ENCODE data around the gene CPT1B. TPM values are rescaled to one million over a fixed set of nuclear protein-coding genes. Genes with fewer than 3 reads are reported as not detected.

Gene CPT1B
- total RNA-seq, 1 donor from 2014 or later: 118 TPM

DNA sequence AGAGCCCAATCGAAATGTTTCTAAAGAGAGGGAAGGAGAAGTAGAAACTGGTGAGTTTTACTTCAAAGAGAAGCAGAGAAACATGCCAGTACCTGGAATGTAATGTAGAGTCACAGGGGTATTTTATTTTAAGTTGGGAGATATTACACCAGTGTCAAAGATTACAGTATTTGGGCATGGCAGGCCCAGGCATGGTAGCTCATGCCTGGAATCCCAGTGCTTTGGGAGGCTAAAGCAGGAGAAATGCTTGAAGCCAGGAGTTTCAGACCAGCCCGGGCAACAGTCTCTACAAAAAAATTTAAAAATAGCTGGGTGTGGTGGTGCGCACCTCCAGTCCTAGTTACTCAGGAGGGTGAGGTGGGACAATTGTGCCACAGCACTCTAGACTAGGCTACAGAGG, 18.2 kb downstream of the CPT1B start:
- Mint-ChIP-seq H3K27me3 (ENCODE audit: unreplicated experiment) (peaks cover 14% of the 10 kb centered on the region), H3K27ac (ENCODE audit: unreplicated experiment) (no peak overlapping the region), H3K4me1 (ENCODE audit: low read depth, unreplicated experiment) (peaks cover 6% of the 10 kb centered on the region), H3K36me3 (ENCODE audit: unreplicated experiment) (no peaks in the 10 kb centered on the region), H3K4me3 (ENCODE audit: unreplicated experiment) (no peak overlapping the region), H3K9me3 (ENCODE audit: unreplicated experiment) (peaks cover 2% of the 10 kb centered on the region)
- no peak for DNase-seq
- TF ChIP-seq, protein P1, sequence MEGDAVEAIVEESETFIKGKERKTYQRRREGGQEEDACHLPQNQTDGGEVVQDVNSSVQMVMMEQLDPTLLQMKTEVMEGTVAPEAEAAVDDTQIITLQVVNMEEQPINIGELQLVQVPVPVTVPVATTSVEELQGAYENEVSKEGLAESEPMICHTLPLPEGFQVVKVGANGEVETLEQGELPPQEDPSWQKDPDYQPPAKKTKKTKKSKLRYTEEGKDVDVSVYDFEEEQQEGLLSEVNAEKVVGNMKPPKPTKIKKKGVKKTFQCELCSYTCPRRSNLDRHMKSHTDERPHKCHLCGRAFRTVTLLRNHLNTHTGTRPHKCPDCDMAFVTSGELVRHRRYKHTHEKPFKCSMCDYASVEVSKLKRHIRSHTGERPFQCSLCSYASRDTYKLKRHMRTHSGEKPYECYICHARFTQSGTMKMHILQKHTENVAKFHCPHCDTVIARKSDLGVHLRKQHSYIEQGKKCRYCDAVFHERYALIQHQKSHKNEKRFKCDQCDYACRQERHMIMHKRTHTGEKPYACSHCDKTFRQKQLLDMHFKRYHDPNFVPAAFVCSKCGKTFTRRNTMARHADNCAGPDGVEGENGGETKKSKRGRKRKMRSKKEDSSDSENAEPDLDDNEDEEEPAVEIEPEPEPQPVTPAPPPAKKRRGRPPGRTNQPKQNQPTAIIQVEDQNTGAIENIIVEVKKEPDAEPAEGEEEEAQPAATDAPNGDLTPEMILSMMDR (IDR thresholded peaks at IDR 0.05; ENCODE audit: partially characterized antibody, unreplicated experiment): no peak

DNA sequence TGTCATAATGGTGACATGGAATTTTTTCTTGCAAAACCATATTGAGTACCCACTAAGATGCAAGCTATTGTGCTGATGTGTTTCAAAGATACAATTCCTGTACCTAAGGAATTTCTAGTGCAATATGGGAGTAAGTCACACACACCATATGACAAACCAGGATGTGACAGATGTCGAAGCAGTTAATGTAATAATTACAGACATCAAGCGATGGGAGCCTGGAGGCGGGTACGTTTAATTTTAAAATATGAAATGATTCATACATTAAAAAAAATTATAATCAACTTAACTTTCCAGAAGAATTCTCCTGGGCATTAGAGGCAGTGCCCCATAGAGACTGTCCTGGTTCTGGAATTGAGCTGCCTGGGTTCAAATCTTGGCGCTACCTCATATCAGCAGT, 21.5 kb downstream of the CPT1B start:
- DNase-seq: no peak
- Mint-ChIP-seq H3K4me3 (ENCODE audit: unreplicated experiment) (no peak overlapping the region), H3K27me3 (ENCODE audit: unreplicated experiment) (peaks cover 18% of the 10 kb centered on the region), H3K4me1 (ENCODE audit: low read depth, unreplicated experiment) (peaks cover 2% of the 10 kb centered on the region), H3K9me3 (ENCODE audit: unreplicated experiment) (peaks cover 2% of the 10 kb centered on the region), H3K36me3 (ENCODE audit: unreplicated experiment) (no peaks in the 10 kb centered on the region), H3K27ac (ENCODE audit: unreplicated experiment) (no peak overlapping the region)
- TF ChIP-seq, protein P1 (IDR thresholded peaks at IDR 0.05; ENCODE audit: partially characterized antibody, unreplicated experiment): no peak

DNA sequence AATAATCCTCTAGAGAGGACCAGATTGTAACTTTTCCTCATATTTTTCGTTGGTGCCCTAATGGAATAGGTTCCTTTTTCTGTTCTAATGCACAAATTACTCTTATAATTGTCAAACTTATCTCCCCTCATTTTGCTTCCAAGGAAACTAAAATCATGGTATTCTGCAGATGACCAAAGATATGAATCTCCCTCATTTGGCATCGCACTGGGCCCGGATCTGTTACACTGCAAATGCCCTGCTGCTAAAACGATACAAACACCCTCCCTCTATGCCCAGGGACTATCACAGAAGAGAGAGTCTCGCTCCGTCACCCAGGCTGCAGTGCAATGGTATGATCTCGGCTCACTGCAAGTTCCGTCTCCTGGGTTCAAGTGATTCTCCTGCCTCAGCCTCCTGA, 24.9 kb downstream of the CPT1B start:
- TF ChIP-seq, protein P1 (IDR thresholded peaks at IDR 0.05; ENCODE audit: partially characterized antibody, unreplicated experiment): no peak
- Mint-ChIP-seq H3K4me3 (ENCODE audit: unreplicated experiment) (no peak overlapping the region), H3K4me1 (ENCODE audit: low read depth, unreplicated experiment) (peaks cover 7% of the 10 kb centered on the region), H3K27ac (ENCODE audit: unreplicated experiment) (no peak overlapping the region), H3K9me3 (ENCODE audit: unreplicated experiment) (no peaks in the 10 kb centered on the region), H3K36me3 (ENCODE audit: unreplicated experiment) (no peaks in the 10 kb centered on the region), H3K27me3 (ENCODE audit: unreplicated experiment) (peaks cover 11% of the 10 kb centered on the region)
- DNase-seq: no peak

DNA sequence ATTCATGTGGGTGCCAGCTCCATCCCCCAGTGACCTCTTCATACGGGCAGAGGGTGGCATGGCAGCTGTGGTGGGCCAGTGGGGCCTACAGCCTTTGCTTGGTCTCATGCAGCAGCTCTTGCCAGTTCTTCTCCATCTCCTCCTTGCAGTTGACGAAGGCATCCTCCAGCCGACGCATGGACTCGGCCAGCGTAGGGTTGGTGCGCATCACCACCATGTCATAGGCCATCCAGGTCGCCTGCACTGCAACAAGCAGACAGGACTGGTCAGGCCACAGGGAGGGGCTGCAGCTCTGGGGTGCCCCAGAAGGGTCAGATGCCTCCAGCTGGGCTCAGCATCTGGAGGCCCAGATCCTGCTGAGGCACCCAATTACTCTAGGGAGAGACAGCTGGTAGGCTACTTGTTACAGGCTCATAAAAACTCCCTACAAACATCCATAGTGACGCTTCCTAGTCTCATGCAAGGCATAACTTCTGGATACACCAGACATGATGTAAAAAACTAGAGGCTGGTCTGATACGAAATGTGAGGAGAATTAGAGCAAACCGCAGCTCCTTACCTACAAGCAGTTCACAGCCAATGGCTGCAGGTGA, 27.0 kb downstream of the CPT1B start:
- peaks cover 6% of the 10 kb centered on the region for H3K4me1 Mint-ChIP-seq (ENCODE audit: low read depth, unreplicated experiment)
- H3K27ac Mint-ChIP-seq (ENCODE audit: unreplicated experiment): no peak overlapping the region
- no peaks in the 10 kb centered on the region for H3K36me3 Mint-ChIP-seq (ENCODE audit: unreplicated experiment)
- peaks cover 11% of the 10 kb centered on the region for H3K27me3 Mint-ChIP-seq (ENCODE audit: unreplicated experiment)
- DNase-seq: no peak
- no peaks in the 10 kb centered on the region for H3K9me3 Mint-ChIP-seq (ENCODE audit: unreplicated experiment)
- TF ChIP-seq, protein P1 (IDR thresholded peaks at IDR 0.05; ENCODE audit: partially characterized antibody, unreplicated experiment): no peak
- H3K4me3 Mint-ChIP-seq (ENCODE audit: unreplicated experiment): no peak overlapping the region

DNA sequence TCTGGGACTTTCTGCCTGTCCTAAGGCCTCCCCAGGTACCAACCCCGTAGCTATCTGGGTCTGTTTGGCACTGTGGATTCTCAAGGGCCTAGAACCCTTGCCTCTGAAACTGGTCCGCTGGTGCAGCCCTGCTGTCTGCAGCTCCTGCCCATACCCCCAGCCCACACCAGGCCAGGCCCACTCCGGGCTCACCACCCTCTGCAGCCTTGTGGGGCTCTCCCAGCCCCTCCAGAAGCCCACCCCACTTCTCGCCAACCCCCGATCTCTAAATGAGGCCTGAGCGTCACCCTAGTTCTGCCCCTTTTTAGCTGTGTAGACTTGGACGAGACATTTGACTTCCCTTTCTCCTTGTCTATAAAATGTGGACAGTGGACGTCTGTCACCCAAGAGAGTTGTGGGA, 27.8 kb downstream of the CPT1B start:
- peak overlapping the region; percentile 20 for H3K4me3 Mint-ChIP-seq (ENCODE audit: unreplicated experiment)
- peak overlapping the region; percentile 38 for H3K27ac Mint-ChIP-seq (ENCODE audit: unreplicated experiment)
- H3K36me3 Mint-ChIP-seq (ENCODE audit: unreplicated experiment): no peaks in the 10 kb centered on the region
- peaks cover 12% of the 10 kb centered on the region for H3K27me3 Mint-ChIP-seq (ENCODE audit: unreplicated experiment)
- H3K4me1 Mint-ChIP-seq (ENCODE audit: low read depth, unreplicated experiment): peaks cover 4% of the 10 kb centered on the region
- DNase-seq: no peak
- TF ChIP-seq, protein P1 (IDR thresholded peaks at IDR 0.05; ENCODE audit: partially characterized antibody, unreplicated experiment): no peak
- H3K9me3 Mint-ChIP-seq (ENCODE audit: unreplicated experiment): no peaks in the 10 kb centered on the region

All from glutamatergic neuron (in vitro differentiated cells).